Measurements from ENCODE around the gene MYH11.
"Not testable (repeated sequence)": the region's sequence is repeated elsewhere in the genome, so short reads cannot be mapped to it uniquely, and the experiment has no call there.

The MYH11 gene

GRCh38 chr16:15655561-15655960, 201.3 kb downstream of the MYH11 start:
- not testable (repeated sequence) for DNase-seq

- no peak for DNase-seq
Observed at GRCh38 chr16:15654591-15654990, 202.2 kb downstream of the MYH11 start.

GRCh38 chr16:15653227-15653626, 203.6 kb downstream of the MYH11 start:
- no peak for DNase-seq
